ENCODE measurements around the gene TEX28.

The TEX28 gene

DNA sequence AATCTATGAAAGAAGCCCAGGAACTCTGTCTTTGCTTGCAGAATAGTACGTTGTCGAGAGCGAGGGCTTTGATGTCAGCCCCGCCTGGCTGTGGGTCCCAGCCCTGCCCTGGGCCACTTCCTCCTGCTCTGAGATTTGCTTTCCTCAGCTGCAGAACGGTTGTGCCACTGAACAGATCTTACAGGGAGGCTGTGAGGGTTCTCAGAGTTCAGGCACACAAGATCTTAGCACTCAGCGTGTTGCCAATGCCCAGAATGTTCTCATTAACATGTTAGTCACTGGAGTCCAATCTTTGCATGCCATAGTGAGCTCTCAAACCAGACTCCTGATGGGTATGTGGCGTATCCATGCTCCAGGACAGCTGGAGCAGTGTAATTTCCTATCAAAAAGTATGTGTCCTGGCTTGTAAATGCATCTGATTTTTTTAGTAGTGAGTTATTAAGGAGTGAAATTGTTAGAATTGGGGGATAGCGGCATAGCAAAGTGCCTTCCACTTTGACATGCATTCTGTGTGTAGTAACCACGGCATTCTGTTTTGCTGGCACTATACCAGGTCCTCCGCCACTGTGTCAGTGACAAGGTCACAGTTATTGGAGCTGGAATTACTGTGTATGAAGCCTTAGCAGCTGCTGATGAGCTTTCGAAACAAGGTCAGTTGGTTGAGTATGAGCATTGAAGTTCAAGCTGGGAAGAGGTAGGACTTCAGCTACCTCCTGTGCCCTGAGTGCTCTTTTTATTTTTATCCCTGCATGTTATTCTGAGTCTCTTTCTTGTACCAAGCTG lies 32.3 kb upstream of the TEX28 start:
- H3K4me1 ChIP-seq (ENCODE audit: control insufficient read depth, insufficient read depth, low read length, poor library complexity, severe bottlenecking): no peaks in the 10 kb centered on the region
- H3K4me3 ChIP-seq (ENCODE audit: extremely low read depth, insufficient read depth, low read length, poor library complexity, severe bottlenecking): no peak overlapping the region
- H3K9me3 ChIP-seq (ENCODE audit: control insufficient read depth, low read length): no peaks in the 10 kb centered on the region
- no peaks in the 10 kb centered on the region for H3K36me3 ChIP-seq (ENCODE audit: control insufficient read depth, insufficient read depth, low read length)
- WGBS, 2 experiments (ENCODE audit: insufficient coverage in 2 of 2): 65 to 90% methylated on average over 6 to 7 of the region's 11 CpGs
- H3K27ac ChIP-seq (ENCODE audit: low read depth, low read length, severe bottlenecking): no peak overlapping the region

DNA sequence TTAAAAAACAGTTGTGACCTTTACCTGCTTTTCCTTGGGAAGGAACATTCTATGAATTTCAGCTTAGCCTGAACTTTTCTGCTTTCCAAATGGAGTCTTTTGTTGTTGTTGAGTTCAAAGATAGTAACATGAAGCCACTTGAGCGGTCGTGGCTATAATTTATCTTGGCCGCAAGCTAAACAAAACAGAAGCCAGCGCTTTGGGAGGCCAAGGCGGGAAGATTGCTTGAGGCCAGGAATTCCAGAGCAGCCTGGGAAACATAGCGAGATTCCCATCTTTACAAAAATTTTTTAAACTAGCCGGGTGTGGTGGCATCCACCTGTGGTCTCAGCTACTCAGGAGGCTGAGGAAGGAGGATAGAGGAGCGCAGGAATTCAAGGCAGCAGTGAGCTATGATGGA lies 30.6 kb upstream of the TEX28 start:
- Histone ChIP-seq H3K4me3 (ENCODE audit: extremely low read depth, insufficient read depth, low read length, poor library complexity, severe bottlenecking) (no peak overlapping the region), H3K27ac (ENCODE audit: low read depth, low read length, severe bottlenecking) (no peak overlapping the region), H3K4me1 (ENCODE audit: control insufficient read depth, insufficient read depth, low read length, poor library complexity, severe bottlenecking) (no peaks in the 10 kb centered on the region), H3K36me3 (ENCODE audit: control insufficient read depth, insufficient read depth, low read length) (no peaks in the 10 kb centered on the region), H3K9me3 (ENCODE audit: control insufficient read depth, low read length) (no peaks in the 10 kb centered on the region)
- WGBS, 2 experiments (ENCODE audit: insufficient coverage in 2 of 2): 90% methylated on average over 5 of the region's 8 CpGs; no CpG with 5 or more reads in 1 of the 2 experiments

DNA sequence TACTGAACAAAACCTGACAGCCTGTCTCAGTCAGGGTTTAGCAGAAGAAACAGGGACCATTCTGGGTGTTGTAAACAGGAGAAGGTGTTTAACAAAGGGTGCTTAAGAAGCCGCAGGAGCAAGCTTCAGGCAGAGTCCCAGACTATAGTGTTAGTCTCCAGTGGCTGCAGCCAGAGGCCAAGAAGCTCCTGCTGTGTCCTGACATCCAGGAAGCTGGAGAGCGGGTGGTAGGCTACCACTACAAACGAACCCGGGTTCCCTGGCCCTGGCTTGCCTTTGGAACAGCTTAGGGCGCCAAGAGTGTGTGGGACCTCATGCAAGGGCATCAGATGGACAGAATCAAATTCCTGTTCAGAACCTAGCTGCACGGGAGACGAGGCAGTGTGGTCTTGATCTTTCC lies 28.6 kb upstream of the TEX28 start:
- H3K27ac ChIP-seq (ENCODE audit: low read depth, low read length, severe bottlenecking): no peak overlapping the region
- 51 to 80% methylated on average over 3 to 4 of the region's 7 CpGs for WGBS, 2 experiments (ENCODE audit: insufficient coverage in 2 of 2)
- H3K9me3 ChIP-seq (ENCODE audit: control insufficient read depth, low read length): no peaks in the 10 kb centered on the region
- H3K4me3 ChIP-seq (ENCODE audit: extremely low read depth, insufficient read depth, low read length, poor library complexity, severe bottlenecking): no peak overlapping the region
- H3K36me3 ChIP-seq (ENCODE audit: control insufficient read depth, insufficient read depth, low read length): no peaks in the 10 kb centered on the region
- H3K4me1 ChIP-seq (ENCODE audit: control insufficient read depth, insufficient read depth, low read length, poor library complexity, severe bottlenecking): no peaks in the 10 kb centered on the region

DNA sequence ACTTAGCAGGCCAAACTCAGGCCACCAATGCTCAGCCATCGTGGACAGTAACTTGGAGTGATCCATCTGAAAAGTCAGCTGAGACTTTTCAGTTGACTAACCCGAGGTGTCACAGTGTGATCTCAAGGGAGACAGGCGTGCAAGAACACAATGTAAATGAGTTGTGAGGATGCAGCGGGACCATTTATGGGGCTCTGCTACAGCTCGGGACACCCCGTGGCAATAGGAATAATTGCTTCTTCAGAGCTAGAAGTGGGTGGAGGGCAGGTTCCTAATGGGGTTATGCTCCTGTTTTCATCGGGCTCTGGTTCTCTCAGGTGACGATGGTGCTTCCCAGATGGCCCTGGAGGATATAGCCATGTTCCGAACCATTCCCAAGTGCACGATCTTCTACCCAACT lies 28.0 kb upstream of the TEX28 start:
- 81 to 88% methylated on average over 6 to 9 of the region's 10 CpGs for WGBS, 2 experiments (ENCODE audit: insufficient coverage in 2 of 2)
- Histone ChIP-seq H3K27ac (ENCODE audit: low read depth, low read length, severe bottlenecking) (no peak overlapping the region), H3K9me3 (ENCODE audit: control insufficient read depth, low read length) (no peaks in the 10 kb centered on the region), H3K4me3 (ENCODE audit: extremely low read depth, insufficient read depth, low read length, poor library complexity, severe bottlenecking) (no peak overlapping the region), H3K4me1 (ENCODE audit: control insufficient read depth, insufficient read depth, low read length, poor library complexity, severe bottlenecking) (no peaks in the 10 kb centered on the region), H3K36me3 (ENCODE audit: control insufficient read depth, insufficient read depth, low read length) (no peaks in the 10 kb centered on the region)

DNA sequence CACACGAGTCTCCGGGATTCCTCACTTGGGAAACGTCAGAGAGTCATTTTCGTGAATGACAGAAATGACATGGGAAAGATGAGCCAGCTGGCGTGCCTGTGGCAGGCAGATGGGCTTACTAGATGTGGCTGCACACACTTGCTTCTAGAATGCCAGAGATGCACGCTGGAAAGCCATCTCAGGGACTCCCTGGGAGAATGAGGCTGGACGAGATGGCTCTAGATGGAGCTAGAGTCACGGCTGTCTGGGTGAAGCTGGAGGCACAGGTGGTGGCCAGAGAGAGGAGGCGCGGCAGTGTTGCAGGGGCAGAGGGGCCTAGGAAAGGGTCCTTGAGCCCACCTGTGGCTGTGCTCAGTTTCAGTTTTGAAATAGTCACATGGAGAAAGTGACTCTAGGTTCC lies 26.7 kb upstream of the TEX28 start:
- no peaks in the 10 kb centered on the region for H3K9me3 ChIP-seq (ENCODE audit: control insufficient read depth, low read length)
- WGBS, 2 experiments (ENCODE audit: insufficient coverage in 2 of 2): 76 to 82% methylated on average over 7 to 10 of the region's 10 CpGs
- no peak overlapping the region for H3K4me3 ChIP-seq (ENCODE audit: extremely low read depth, insufficient read depth, low read length, poor library complexity, severe bottlenecking)
- H3K27ac ChIP-seq (ENCODE audit: low read depth, low read length, severe bottlenecking): no peak overlapping the region
- H3K4me1 ChIP-seq (ENCODE audit: control insufficient read depth, insufficient read depth, low read length, poor library complexity, severe bottlenecking): no peaks in the 10 kb centered on the region
- no peaks in the 10 kb centered on the region for H3K36me3 ChIP-seq (ENCODE audit: control insufficient read depth, insufficient read depth, low read length)

DNA sequence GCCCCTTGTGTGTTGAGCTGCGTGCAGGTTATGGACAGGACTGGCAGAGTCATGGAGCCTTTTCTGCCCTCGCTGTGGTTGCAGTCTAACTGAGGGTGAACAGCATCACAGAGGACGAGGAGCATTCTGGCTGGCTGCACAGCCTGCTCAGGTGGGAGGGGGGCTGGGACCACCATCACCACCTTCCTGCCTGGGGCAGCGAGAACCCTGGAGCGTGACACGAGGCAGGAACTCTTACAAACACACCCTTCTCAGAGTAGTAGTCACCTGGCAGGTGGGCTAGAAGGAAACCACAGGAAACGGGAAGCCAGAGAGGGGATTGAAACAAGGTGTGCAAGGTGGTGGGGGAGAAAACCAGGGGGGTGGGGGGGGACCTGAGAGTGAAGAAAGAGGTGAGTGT lies 26.2 kb upstream of the TEX28 start:
- Histone ChIP-seq H3K4me3 (ENCODE audit: extremely low read depth, insufficient read depth, low read length, poor library complexity, severe bottlenecking) (no peak overlapping the region), H3K27ac (ENCODE audit: low read depth, low read length, severe bottlenecking) (no peak overlapping the region), H3K4me1 (ENCODE audit: control insufficient read depth, insufficient read depth, low read length, poor library complexity, severe bottlenecking) (no peaks in the 10 kb centered on the region), H3K36me3 (ENCODE audit: control insufficient read depth, insufficient read depth, low read length) (no peaks in the 10 kb centered on the region), H3K9me3 (ENCODE audit: control insufficient read depth, low read length) (no peaks in the 10 kb centered on the region)
- WGBS, 2 experiments (ENCODE audit: insufficient coverage in 2 of 2): no CpG with 5 or more reads among the region's 7 CpGs

DNA sequence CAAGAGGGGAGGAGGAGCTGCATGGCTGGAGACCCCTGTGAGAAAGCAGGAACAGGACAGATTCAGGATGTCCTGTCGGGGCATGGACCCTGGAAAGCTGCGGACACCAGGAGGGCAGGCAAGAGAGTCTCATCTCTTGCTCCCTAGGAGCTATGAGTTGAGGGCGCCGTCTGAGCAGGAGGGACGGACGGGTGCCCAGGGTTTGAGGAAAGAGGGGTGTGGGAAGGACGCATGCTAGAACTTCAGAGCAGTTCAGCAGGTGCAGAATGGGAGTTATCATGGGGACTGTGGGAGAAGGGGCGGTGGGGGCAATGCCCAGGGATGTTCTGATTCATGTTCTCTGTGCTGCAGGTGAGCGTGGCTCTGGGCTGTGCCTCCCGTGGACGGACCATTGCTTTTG lies 25.5 kb upstream of the TEX28 start:
- no peaks in the 10 kb centered on the region for H3K4me1 ChIP-seq (ENCODE audit: control insufficient read depth, insufficient read depth, low read length, poor library complexity, severe bottlenecking)
- no peak overlapping the region for H3K4me3 ChIP-seq (ENCODE audit: extremely low read depth, insufficient read depth, low read length, poor library complexity, severe bottlenecking)
- no peak overlapping the region for H3K27ac ChIP-seq (ENCODE audit: low read depth, low read length, severe bottlenecking)
- WGBS, 2 experiments (ENCODE audit: insufficient coverage in 2 of 2): 91 to 100% methylated on average over 1 to 8 of the region's 11 CpGs
- H3K36me3 ChIP-seq (ENCODE audit: control insufficient read depth, insufficient read depth, low read length): no peaks in the 10 kb centered on the region
- H3K9me3 ChIP-seq (ENCODE audit: control insufficient read depth, low read length): no peaks in the 10 kb centered on the region

DNA sequence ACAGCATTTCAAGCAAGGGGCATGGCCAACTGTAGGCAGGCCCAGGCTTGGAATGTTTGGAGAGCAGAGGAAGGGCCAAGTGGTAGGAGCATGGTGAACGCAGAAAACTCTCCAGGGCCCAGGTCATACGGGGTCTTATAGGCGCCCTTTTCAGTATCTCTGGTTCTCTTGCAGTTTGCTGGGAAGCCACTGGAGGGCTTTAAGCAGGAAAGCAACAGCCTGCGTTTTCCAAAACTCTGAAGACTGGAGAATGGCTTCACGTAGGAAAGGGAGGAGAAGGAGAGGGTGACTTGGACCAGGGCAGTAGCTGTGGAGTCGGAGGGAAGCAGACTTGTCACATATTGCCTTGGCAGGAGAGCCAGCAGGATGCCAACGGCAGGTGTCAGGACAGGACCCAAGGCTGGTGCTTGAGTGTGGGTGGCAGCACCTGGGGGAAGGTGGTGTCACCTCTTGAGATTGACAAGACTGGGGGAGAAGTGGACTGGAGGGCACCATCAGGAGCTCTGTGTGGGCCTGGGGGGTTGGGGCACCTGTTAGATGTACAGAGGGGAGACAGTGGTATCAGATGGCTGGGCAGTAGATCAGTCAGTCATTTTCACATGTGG lies 22.6 kb upstream of the TEX28 start:
- Histone ChIP-seq H3K9me3 (ENCODE audit: control insufficient read depth, low read length) (no peaks in the 10 kb centered on the region), H3K27ac (ENCODE audit: low read depth, low read length, severe bottlenecking) (no peak overlapping the region), H3K4me1 (ENCODE audit: control insufficient read depth, insufficient read depth, low read length, poor library complexity, severe bottlenecking) (no peaks in the 10 kb centered on the region), H3K4me3 (ENCODE audit: extremely low read depth, insufficient read depth, low read length, poor library complexity, severe bottlenecking) (no peak overlapping the region), H3K36me3 (ENCODE audit: control insufficient read depth, insufficient read depth, low read length) (no peaks in the 10 kb centered on the region)
- 35 to 50% methylated on average over 2 to 3 of the region's 7 CpGs for WGBS, 2 experiments (ENCODE audit: insufficient coverage in 2 of 2)

DNA sequence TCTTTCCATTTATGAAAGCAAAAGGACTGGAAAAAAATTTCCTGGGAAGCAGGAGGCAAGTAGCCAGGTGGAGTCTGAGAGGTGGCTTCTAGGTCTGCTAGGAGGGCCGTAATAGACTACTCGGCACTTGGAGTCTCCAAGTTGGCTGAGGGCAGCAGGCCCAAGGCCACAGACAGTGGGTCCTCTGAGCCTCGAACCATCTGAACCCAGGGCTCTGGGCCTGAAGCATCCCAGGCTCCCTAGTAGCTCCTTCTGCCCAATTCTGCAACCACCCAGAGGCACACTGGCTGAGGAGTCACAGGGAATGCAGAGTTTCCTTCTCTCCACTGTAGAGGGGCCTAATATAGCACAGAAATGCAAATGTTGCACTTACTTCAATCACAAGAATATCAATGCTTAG lies 20.5 kb upstream of the TEX28 start:
- Histone ChIP-seq H3K9me3 (ENCODE audit: control insufficient read depth, low read length) (no peaks in the 10 kb centered on the region), H3K4me3 (ENCODE audit: extremely low read depth, insufficient read depth, low read length, poor library complexity, severe bottlenecking) (no peak overlapping the region), H3K27ac (ENCODE audit: low read depth, low read length, severe bottlenecking) (no peak overlapping the region), H3K4me1 (ENCODE audit: control insufficient read depth, insufficient read depth, low read length, poor library complexity, severe bottlenecking) (no peaks in the 10 kb centered on the region), H3K36me3 (ENCODE audit: control insufficient read depth, insufficient read depth, low read length) (no peaks in the 10 kb centered on the region)
- 100% methylated on average over 1 of the region's 3 CpGs; no CpG with 5 or more reads in 1 of the 2 experiments for WGBS, 2 experiments (ENCODE audit: insufficient coverage in 2 of 2)

DNA sequence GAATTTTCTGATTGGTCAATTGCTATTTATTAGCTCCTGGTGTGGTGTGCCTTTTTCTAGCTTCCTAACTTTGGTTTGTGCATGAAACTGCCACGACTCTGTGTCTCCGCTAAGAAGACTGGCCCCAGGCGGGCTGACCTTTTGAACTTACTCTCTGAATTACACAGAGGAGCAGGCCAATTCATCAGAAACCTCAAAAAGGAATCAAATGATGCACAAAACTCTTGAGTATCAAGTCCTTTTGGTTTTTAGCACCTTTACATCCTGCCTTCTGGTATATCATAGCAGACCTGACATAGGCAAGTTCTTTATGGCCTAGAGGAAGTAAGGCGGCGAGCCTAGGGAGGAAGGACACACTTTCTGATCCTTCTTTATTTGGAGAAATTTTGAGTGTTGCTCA lies 18.2 kb upstream of the TEX28 start:
- H3K4me3 ChIP-seq (ENCODE audit: extremely low read depth, insufficient read depth, low read length, poor library complexity, severe bottlenecking): no peak overlapping the region
- no peaks in the 10 kb centered on the region for H3K36me3 ChIP-seq (ENCODE audit: control insufficient read depth, insufficient read depth, low read length)
- WGBS, 2 experiments (ENCODE audit: insufficient coverage in 2 of 2): 83% methylated on average over 1 of the region's 5 CpGs; no CpG with 5 or more reads in 1 of the 2 experiments
- no peaks in the 10 kb centered on the region for H3K4me1 ChIP-seq (ENCODE audit: control insufficient read depth, insufficient read depth, low read length, poor library complexity, severe bottlenecking)
- no peaks in the 10 kb centered on the region for H3K9me3 ChIP-seq (ENCODE audit: control insufficient read depth, low read length)
- no peak overlapping the region for H3K27ac ChIP-seq (ENCODE audit: low read depth, low read length, severe bottlenecking)

DNA sequence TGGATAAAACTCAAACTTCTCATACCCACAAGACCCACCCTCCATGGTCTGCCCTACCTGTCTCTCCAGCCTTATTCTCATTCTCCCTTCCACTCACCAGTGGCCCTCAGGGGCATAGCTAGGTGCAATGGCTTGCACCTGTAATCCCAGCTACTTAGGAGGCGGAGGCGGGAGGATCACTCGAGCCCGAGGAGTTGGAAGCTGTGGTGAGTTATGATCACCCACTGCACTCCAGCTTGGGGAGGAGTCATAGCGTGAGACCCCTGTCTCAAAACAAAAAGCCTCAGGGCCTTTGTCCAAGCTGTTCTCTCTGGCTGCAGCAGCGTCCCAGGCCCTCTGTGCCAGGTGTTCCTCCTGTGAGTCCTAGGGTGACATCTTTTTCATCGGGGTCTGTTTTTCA lies 17.2 kb upstream of the TEX28 start:
- Histone ChIP-seq H3K36me3 (ENCODE audit: control insufficient read depth, insufficient read depth, low read length) (no peaks in the 10 kb centered on the region), H3K9me3 (ENCODE audit: control insufficient read depth, low read length) (no peaks in the 10 kb centered on the region), H3K27ac (ENCODE audit: low read depth, low read length, severe bottlenecking) (no peak overlapping the region), H3K4me1 (ENCODE audit: control insufficient read depth, insufficient read depth, low read length, poor library complexity, severe bottlenecking) (no peaks in the 10 kb centered on the region), H3K4me3 (ENCODE audit: extremely low read depth, insufficient read depth, low read length, poor library complexity, severe bottlenecking) (no peak overlapping the region)
- WGBS, 2 experiments (ENCODE audit: insufficient coverage in 2 of 2): no CpG with 5 or more reads among the region's 7 CpGs
